Measurements from ENCODE around the gene FBXO48. TPM values are rescaled to one million over a fixed set of nuclear protein-coding genes. Genes with fewer than 3 reads are reported as not detected.

The FBXO48 gene
- total RNA-seq, 2 experiments from 2014 or later = 0.44 to 0.50 TPM

DNA sequence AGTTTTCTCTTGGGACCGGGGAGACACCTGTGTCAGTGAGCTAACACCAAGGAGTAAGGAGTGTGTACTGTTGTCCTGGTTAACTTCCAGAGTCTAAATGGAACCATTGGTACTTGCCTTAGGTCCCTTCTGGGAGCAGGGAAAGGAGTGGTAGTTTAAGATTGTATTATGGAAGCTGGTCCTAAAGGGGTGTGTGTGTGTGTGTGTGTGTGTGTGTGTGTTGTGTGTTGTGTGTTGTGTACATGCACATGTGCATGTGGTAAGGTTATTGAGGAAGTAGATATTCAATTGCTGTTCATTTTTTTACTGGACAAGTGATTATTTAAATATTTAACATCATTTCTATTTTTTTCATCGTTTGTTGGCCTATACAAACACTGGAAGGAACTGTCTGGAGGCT, 1.7 kb upstream of the FBXO48 start:
- Histone ChIP-seq H3K4me3 (ENCODE audit: low read length) (no peak overlapping the region), H3K9me3 (ENCODE audit: control insufficient read depth in 1 of 2, insufficient read depth in 1 of 2, low read length in 2 of 2) (no peaks in the 10 kb centered on the region), H3K27ac (ENCODE audit: low read depth in 1 of 2, low read length in 2 of 2) (no peak overlapping the region), H3K4me1 (ENCODE audit: insufficient read depth, low read length) (peaks cover 24% of the 10 kb centered on the region), H3K27me3 (ENCODE audit: control insufficient read depth in 1 of 2, insufficient read depth in 2 of 2, low read length in 2 of 2) (no peaks in the 10 kb centered on the region), H3K36me3 (ENCODE audit: insufficient read depth, low read length) (no peaks in the 10 kb centered on the region)
- intact Hi-C loops (cut with DNase I, micrococcal nuclease) = loop anchor here (5.0 kb wide), 4 partner anchors 48 to 284 kb away; no protein-coding TSS in a partner anchor
- H3K9me3 Mint-ChIP-seq = no peaks in the 10 kb centered on the region
- no peaks in the 10 kb centered on the region for H3K27me3 Mint-ChIP-seq
- H3K27ac Mint-ChIP-seq = peak overlapping the region; percentile 89
- POLR2A ChIA-PET = interaction anchor here (1.2 to 3.9 kb wide), 3 partner anchors 15 to 440 kb away, joined by 4 to 34 read pairs (median 27); no protein-coding TSS in a partner anchor
- H3K36me3 Mint-ChIP-seq (ENCODE audit: low read depth) = peaks cover 4% of the 10 kb centered on the region
- peak overlapping the region; percentile 95 for H3K4me3 Mint-ChIP-seq
- peaks cover 39% of the 10 kb centered on the region for H3K4me1 Mint-ChIP-seq (ENCODE audit: low read depth)
- TF ChIP-seq, protein P1, sequence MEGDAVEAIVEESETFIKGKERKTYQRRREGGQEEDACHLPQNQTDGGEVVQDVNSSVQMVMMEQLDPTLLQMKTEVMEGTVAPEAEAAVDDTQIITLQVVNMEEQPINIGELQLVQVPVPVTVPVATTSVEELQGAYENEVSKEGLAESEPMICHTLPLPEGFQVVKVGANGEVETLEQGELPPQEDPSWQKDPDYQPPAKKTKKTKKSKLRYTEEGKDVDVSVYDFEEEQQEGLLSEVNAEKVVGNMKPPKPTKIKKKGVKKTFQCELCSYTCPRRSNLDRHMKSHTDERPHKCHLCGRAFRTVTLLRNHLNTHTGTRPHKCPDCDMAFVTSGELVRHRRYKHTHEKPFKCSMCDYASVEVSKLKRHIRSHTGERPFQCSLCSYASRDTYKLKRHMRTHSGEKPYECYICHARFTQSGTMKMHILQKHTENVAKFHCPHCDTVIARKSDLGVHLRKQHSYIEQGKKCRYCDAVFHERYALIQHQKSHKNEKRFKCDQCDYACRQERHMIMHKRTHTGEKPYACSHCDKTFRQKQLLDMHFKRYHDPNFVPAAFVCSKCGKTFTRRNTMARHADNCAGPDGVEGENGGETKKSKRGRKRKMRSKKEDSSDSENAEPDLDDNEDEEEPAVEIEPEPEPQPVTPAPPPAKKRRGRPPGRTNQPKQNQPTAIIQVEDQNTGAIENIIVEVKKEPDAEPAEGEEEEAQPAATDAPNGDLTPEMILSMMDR (IDR thresholded peaks at IDR 0.05) = no peak
- DNase-seq (no peak), ATAC-seq (ENCODE audit: poor library complexity) (no peak)
- CTCF ChIA-PET = interaction anchor here (0.9 to 1.0 kb wide), 2 partner anchors 19 to 475 kb away, joined by 3 read pairs; no protein-coding TSS in a partner anchor

DNA sequence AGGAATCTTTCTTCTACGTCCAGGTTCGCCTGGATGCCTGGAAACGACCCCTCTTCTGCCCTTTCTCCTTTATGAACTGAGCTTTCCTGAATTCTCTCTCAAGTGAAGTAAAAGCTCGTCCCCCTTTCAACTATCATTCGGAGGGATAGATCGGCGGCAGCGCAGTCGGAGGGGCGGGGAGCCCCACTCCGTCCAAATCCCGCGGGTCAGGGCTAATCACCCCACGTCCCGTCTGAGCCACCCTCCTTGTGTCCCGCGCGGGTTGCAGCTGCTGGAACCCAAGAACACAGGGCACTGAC, 367 bp downstream of the FBXO48 start:
- DNase-seq = no peak
- no peaks in the 10 kb centered on the region for H3K27me3 ChIP-seq (ENCODE audit: control insufficient read depth in 1 of 2, insufficient read depth in 2 of 2, low read length in 2 of 2)
- intact Hi-C loops (cut with DNase I, micrococcal nuclease) = loop anchor here (2.0 to 5.0 kb wide), 5 partner anchors 51 to 310 kb away; partner anchors contain the start of gene PNO1 (in 1 of the 2)
- peak overlapping the region; percentile 92 to 93 for H3K27ac ChIP-seq (ENCODE audit: low read depth in 1 of 2, low read length in 2 of 2)
- H3K36me3 ChIP-seq (ENCODE audit: insufficient read depth, low read length) = no peaks in the 10 kb centered on the region
- H3K9me3 ChIP-seq (ENCODE audit: control insufficient read depth in 1 of 2, insufficient read depth in 1 of 2, low read length in 2 of 2) = no peaks in the 10 kb centered on the region
- ChIA-PET POLR2A (interaction anchor here (0.7 to 3.9 kb wide), 27 partner anchors 8 to 971 kb away, joined by 3 to 34 read pairs (median 4); partner anchors contain the start of genes ARHGAP25, NFU1 and PNO1), CTCF (interaction anchor here (0.9 to 2.2 kb wide), 6 partner anchors 21 to 459 kb away, joined by 3 to 8 read pairs (median 4); no protein-coding TSS in a partner anchor)
- Mint-ChIP-seq H3K27ac (peak overlapping the region; percentile 89), H3K27me3 (no peaks in the 10 kb centered on the region), H3K4me1 (ENCODE audit: low read depth) (peaks cover 44% of the 10 kb centered on the region), H3K4me3 (peak overlapping the region; percentile 95), H3K9me3 (no peaks in the 10 kb centered on the region), H3K36me3 (ENCODE audit: low read depth) (peaks cover 4% of the 10 kb centered on the region)
- H3K4me3 ChIP-seq (ENCODE audit: low read length) = peak overlapping the region; percentile 90
- no peak for ATAC-seq (ENCODE audit: poor library complexity)
- TF ChIP-seq, protein P1 (IDR thresholded peaks at IDR 0.05) = no peak
- H3K4me1 ChIP-seq (ENCODE audit: insufficient read depth, low read length) = peaks cover 24% of the 10 kb centered on the region

DNA sequence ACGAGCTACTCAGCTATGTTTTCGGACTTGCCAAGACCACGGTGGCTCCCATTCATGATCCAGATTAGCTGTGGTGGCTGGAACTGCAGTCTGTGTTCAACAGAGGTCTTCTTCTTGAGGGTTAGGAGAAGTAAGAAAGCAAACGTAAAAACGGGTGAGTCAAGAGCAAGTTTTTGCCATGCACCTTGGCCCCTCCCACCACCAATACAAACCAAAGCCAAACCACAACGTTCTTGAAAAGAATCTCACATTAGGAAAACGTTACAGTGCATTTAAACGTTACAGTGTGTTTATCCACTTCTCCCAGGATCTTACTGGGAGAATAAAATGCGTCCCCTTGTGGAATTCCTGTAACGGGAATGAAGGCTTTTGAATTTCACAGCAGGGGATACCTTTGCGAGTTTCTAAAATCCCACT, 725 bp downstream of the FBXO48 start:
- Histone ChIP-seq H3K4me1 (ENCODE audit: insufficient read depth, low read length) (peaks cover 24% of the 10 kb centered on the region), H3K9me3 (ENCODE audit: control insufficient read depth in 1 of 2, insufficient read depth in 1 of 2, low read length in 2 of 2) (no peaks in the 10 kb centered on the region), H3K27me3 (ENCODE audit: control insufficient read depth in 1 of 2, insufficient read depth in 2 of 2, low read length in 2 of 2) (no peaks in the 10 kb centered on the region), H3K36me3 (ENCODE audit: insufficient read depth, low read length) (no peaks in the 10 kb centered on the region), H3K4me3 (ENCODE audit: low read length) (peak overlapping the region; percentile 90), H3K27ac (ENCODE audit: low read depth in 1 of 2, low read length in 2 of 2) (peak overlapping the region; percentile 92 to 93)
- H3K4me3 Mint-ChIP-seq = peak overlapping the region; percentile 95
- ChIA-PET CTCF (interaction anchor here (0.9 to 2.2 kb wide), 5 partner anchors 21 to 459 kb away, joined by 3 to 8 read pairs (median 5); no protein-coding TSS in a partner anchor), POLR2A (interaction anchor here (0.7 to 3.9 kb wide), 23 partner anchors 11 to 971 kb away, joined by 3 to 34 read pairs (median 5); partner anchors contain the start of genes ARHGAP25, NFU1 and PNO1)
- ATAC-seq (ENCODE audit: poor library complexity) (peak; percentile 34), DNase-seq (peak; percentile 30 to 88 (median 58))
- H3K27ac Mint-ChIP-seq = peak overlapping the region; percentile 89
- peaks cover 44% of the 10 kb centered on the region for H3K4me1 Mint-ChIP-seq (ENCODE audit: low read depth)
- no peaks in the 10 kb centered on the region for H3K9me3 Mint-ChIP-seq
- intact Hi-C loops (cut with DNase I, micrococcal nuclease) = loop anchor here (2.0 to 5.0 kb wide), 5 partner anchors 51 to 310 kb away; partner anchors contain the start of gene PNO1 (in 1 of the 2)
- H3K27me3 Mint-ChIP-seq = no peaks in the 10 kb centered on the region
- peaks cover 4% of the 10 kb centered on the region for H3K36me3 Mint-ChIP-seq (ENCODE audit: low read depth)
- TF ChIP-seq, protein P1 (IDR thresholded peaks at IDR 0.05) = no peak

Data from CD4-positive, alpha-beta T cell (primary cell).